Measurements from ENCODE around the gene CUEDC2.

CUEDC2 gene, protein sequence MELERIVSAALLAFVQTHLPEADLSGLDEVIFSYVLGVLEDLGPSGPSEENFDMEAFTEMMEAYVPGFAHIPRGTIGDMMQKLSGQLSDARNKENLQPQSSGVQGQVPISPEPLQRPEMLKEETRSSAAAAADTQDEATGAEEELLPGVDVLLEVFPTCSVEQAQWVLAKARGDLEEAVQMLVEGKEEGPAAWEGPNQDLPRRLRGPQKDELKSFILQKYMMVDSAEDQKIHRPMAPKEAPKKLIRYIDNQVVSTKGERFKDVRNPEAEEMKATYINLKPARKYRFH

DNA sequence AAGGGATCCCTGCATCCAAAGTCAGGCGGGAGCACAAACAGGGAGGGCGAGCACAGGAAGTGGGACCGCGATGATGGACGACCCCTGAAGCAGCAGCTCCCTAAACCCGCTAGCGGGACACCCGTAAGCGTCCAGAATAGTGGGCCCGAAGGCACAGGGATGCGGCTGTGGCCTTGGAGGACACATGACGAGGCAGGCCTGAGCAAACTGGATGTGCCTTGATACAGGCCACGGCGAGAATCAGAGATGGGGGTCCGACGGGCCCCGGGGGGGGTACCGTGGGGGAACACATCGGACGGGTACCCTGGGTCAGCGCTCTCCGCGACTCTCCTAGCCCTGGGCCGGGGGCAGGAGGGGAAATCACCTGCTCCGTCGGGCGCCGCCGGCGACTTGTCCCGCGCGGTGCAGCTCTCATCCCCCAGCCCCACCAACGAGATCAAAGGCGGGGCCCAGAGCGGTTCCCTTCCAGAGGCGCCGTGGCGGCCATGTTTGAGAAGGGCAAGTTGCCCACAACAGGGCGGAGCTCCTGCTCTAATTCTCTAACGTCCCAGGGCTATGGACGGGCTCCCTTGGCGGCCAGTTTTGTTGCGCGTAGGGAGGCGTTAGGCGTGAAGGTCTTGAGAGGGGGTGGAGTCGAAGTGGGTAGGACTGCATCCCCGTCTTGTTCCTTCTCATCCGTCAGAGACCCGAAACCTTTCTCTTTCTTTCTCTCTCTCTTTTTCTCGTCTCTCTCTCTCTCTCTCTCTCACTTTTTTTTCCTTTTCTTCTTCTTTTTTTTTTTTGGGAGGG lies at the start of gene CUEDC2:
Gene CUEDC2, minus strand, starts transcription at position 413 of the 789 bp plus-strand sequence. CDS start 7,386 bp downstream, outside the sequence.
- intact Hi-C loops (cut with DNase I), result loop anchor here (1.0 kb wide), 1 partner anchor 11 kb away; no protein-coding TSS in a partner anchor
- peak; percentile 94 to 100 (median 98) for DNase-seq

DNA sequence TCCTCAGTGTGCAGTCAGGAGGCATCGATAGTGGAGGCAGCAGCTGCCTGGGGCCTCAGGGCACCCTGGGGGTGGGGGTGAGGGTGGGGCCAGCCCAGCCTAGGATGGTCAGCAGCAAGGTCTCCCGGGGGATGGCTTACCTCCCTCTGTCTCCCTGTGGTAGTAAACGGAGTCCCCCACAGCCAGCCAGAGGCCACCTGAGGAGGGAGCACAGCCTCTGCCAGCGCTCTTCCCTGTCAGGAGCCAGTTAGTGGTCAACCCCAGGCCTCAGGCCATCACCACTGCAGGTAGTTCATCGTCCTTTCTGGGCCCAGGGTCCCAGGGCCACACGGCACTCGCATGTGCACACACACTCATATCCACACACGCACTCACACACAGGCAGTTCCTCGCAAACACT lies 48.0 kb upstream of the CUEDC2 start:
- peak in 3 of 10 donors; percentile 30 to 69 (median 58) for DNase-seq
- intact Hi-C loops (cut with DNase I), result no loop called here

DNA sequence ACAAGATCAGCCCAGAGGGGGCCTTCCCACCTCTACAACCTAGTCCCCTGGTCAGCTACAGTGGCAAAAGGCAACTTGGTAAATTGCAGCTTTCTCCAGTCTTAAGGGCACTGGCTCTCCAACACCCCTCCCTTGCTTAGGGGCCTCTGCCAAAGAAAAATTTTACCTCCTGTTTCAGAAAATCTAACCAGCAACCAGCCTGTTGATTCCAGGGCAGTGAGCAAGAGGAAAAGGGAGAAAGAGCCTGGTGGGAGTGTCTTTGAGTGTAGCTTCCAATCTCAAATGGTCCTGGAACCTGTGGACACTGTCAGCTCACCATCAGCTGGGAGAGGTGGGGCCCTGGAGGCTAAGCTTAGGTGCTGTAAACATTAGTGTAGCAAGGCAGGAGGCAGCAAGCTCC lies 47.3 kb upstream of the CUEDC2 start:
- intact Hi-C loops (cut with DNase I), result loop anchor here (2.0 kb wide), 1 partner anchor 85 kb away; the partner anchor contains the start of gene NFKB2
- peak in 1 of 10 donors; percentile 64 for DNase-seq

DNA sequence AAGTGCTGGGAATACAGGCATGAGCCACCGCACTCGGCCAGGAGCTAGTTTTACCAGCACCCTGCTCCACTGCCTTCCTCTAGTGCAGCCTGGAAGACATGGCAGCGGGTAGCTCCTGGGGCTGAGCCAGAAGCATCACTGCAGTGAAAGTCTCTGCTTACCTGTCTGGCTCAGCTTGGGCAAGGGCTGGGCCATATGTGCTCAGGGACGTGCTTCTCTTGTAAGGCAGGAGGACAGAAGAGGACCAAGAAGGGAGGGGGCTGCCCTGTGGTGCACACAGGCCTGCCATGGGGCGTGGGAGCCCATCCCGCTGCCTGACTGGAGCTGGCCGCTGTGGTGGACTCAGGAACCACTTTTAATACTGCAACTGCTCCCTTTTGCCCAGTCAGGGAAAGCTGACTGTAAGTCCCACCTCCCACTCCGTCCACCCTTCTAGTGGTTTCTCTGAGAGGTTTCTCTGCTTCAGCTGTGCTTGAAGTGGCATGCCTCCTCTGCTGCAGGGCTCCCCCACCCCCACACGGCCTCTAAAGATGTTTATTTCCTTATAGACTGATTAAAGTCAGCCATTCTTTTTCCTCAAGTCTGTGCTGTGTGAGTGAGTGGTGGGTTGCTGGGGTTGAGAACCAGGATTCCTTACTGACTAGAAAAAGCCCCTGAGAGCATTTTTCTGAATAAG lies 44.2 kb upstream of the CUEDC2 start:
- DNase-seq, result peak in 3 of 10 donors; percentile 54 to 73 (median 68)
- intact Hi-C loops (cut with DNase I), result no loop called here

DNA sequence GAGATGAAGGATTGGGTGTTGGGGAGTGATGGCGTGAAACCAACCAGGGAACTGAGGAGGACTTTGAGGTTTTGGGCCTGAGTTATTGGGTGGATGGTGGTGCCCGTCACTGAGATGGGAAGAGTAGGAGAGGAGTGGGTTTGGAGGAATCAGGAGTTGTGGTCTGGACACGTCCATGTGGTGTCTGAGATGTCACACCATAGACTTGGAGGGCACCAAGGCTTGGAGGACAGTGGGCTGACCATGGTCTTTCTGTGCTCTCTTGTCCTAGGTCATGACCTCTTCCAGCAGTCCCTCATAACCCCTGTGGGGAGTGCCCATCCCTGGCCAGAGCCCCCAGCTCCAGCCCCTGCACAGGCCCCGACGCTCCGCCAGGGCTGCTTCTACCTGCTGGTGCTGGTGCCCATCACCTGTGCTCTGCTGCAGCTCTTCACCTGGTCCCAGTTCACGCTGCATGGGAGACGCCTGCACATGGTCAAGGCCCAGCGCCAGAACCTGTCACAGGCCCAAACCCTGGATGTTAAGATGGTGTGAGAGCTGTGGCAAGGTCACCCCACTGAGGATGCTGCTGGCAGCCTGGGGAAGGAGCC lies 43.2 kb upstream of the CUEDC2 start:
- intact Hi-C loops (cut with DNase I), result no loop called here
- peak in 3 of 10 donors; percentile 44 to 84 (median 57) for DNase-seq

DNA sequence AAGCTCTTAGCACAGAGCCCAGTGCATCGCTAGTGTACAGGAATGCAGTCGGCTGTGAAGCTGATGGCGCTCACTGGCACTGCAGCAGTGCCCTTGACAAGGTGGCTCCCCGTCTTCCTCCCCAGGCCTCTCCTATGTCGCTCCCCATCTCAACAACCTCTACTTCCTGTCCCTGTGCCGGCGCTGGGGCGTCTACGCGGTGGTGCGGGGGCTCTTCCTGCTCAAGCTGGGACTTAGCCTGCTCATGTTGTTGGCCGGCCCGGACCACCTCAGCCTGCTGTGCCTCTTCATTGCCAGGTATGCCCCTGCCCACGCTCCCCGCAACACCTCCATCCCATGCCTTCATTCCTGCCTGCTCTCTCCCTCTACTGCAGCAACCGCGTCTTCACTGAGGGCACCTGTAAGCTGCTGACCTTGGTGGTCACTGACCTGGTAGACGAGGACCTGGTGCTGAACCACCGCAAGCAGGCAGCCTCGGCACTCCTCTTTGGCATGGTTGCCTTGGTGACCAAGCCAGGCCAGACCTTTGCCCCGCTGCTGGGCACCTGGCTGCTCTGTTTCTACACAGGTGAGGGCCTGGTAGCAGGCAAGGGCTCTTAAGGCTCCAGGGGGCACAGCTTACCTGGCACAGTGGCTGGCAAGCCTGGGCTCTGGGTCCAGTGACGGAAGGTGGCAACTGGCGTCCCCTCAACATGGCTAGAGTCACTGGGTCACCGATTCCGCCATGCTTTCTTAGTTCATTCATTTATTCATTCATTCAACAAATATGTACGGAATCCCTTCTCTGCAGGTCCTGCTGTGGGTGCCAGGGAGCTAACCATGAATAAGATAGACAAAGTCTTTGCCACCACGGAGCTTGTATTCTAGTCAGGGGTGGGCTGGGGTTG lies 41.3 kb upstream of the CUEDC2 start:
- intact Hi-C loops (cut with DNase I), result no loop called here
- peak in 2 of 10 donors; percentile 62 to 63 for DNase-seq

DNA sequence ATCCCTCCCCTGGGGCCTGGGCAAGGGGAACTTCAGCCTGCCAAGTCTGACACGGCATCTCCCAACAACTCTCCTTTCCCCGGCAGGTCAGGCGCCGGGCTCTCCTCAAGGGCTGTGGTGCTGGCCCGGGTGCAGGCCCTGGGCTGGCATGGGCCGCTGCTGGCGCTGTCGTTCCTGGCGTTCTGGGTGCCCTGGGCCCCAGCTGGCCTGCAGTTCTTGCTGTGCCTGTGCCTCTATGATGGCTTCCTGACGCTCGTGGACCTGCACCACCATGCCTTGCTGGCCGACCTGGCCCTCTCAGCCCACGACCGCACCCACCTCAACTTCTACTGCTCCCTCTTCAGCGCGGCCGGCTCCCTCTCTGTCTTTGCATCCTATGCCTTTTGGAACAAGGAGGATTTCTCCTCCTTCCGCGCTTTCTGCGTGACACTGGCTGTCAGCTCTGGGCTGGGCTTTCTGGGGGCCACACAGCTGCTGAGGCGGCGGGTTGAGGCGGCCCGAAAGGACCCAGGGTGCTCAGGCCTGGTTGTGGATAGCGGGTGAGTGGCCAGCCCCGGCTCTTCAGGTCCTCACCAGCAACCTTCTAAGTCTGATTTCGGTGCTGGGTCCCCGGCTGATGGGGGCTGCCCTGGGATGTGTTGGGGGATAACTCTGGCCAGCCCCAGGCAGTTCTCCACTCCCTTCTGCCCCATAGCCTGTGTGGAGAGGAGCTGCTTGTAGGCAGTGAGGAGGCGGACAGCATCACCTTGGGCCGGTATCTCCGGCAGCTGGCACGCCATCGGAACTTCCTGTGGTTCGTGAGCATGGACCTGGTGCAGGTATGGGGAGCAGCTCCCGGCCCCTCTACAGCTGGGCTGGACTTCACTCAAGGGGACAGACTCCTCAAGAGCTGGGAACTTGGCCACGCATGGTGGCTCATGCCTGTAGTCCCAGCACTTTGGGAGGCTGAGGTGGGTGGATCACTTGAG lies 38.5 kb upstream of the CUEDC2 start:
- peak in 1 of 10 donors; percentile 52 for DNase-seq
- intact Hi-C loops (cut with DNase I), result no loop called here

DNA sequence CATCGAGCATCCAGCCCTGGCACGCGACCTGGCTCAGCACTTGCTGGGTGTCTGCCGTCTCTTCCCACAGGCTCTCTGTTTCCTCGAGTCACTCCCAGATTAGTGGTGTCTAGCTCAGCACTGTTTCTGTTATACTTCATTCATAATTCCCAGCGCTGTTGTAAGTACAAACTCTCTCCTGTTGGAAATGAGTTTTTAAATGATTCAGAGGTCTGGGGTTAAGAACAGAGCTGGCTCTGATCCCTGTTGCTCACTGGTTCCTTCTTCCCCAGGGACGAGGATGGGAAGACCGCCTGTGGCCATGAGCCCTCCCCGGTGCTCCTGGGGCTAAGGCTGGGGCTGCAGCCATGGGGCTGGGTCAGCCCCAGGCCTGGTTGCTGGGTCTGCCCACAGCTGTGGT lies 36.3 kb upstream of the CUEDC2 start:
- peak in 1 of 10 donors; percentile 28 for DNase-seq
- intact Hi-C loops (cut with DNase I), result no loop called here

DNA sequence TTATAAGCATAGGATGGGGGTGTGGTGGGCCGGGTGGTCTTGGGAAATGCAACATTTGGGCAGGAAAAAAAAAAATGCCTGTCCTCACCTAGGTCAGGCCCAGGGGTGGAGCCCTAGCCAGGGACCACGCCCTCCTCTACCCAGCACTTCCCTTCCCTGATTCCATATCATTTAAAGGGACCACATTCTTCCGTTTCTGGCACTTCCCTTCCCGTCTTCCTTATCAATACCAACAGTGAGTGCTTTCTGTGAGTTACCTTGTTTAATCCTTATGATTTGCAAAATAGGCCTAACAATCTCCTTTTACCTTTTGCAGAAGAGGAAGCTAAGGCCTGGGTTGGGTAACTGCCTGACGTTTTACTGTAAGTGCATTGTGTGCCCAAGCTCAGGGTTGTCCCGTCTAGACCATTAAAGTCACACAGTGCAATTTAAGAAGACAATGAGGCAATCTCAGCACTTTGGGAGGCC lies 35.6 kb upstream of the CUEDC2 start:
- intact Hi-C loops (cut with DNase I), result no loop called here
- DNase-seq, result peak in 1 of 10 donors; percentile 27

DNA sequence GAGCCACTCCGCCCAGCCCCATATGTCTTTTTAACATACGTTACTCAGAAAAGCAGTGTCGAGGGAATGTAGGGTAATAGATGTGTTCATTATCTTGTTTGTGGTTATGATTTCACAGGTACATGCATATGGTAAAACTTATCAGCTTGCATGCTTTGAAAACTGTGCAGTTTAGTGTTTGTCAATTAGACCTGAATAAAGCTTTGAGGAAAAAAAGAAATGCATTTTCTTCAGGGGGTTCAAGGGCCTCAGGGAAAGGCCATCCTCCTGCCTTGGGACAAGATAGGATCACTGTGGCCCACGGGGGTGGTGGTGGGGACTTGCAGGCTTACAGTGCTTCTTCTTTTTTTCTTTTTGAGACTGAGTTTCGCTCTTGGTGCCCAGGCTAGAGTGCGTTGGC lies 34.9 kb upstream of the CUEDC2 start:
- peak in 1 of 10 donors; percentile 28 for DNase-seq
- intact Hi-C loops (cut with DNase I), result no loop called here

DNA sequence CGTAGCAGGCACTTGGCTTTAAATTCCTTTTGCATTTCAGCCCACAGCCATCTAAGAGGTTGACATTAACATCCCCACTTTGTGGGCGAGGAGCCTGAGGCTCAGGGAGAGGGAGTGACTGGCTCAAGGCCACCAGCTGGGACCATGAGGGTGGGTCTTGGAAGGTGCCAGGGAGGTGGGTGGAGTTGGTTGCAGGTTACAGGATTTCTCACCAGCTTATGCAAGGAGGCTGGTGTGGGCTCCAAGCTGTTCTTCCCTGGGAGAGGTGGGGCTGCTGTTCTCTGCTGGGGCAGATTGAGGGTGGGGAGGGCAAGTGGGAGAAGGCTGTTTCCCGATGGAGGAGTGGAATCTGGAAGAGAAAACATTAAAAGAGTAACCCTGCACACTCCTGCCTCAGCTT lies 33.1 kb upstream of the CUEDC2 start:
- intact Hi-C loops (cut with DNase I), result no loop called here
- DNase-seq, result peak in 2 of 10 donors; percentile 43 to 72

DNA sequence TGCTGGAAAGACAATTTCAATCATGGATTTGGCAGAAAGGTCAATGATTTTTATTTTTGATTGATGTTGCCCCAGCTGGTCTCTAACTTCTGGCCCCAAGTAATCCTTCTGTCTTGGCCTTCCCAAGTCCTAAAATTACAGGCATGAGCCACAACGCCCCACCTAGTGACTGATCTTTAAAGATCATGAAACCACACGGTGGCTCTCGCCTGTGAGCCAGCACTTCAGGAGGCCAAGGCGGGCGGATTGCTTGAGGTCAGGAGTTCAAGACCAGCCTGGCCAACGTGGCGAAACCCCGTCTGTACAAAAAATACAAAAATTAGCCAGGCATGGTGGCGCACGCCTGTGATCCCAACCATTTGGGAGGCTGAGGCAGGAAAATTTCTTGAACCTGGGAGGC lies 31.6 kb upstream of the CUEDC2 start:
- peak in 1 of 10 donors; percentile 23 for DNase-seq
- intact Hi-C loops (cut with DNase I), result loop anchor here (5.0 kb wide), 1 partner anchor 42 kb away; the partner anchor contains the start of gene FBXL15

DNA sequence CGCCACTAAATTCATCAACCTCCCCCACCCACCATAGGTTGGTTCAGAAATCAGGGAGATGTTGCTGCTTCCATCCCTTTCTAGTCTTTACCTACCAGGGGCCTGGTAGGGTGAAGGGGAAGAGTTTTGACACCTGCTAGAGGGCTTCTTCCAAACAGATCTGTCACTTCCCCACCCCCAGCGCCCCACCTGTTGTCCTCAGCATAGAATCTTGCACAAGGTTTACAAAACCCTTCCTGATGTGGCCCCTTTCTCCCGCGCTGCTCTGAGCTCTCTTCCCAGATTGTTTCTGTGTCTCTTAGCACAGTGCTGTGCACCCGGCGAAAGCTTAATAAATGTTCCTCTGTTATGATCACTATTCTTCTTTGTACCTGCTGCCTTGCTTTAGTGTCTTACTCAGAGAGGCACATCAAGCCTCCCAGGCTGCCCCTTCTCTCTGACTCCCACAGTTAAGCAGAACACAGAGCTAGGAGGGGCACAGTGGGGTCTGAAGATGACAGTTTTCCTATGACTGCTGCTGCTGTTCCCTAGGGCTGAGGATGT lies 30.2 kb upstream of the CUEDC2 start:
- DNase-seq, result peak in 1 of 10 donors; percentile 47
- intact Hi-C loops (cut with DNase I), result loop anchor here (5.0 kb wide), 1 partner anchor 40 kb away; the partner anchor contains the start of gene FBXL15

DNA sequence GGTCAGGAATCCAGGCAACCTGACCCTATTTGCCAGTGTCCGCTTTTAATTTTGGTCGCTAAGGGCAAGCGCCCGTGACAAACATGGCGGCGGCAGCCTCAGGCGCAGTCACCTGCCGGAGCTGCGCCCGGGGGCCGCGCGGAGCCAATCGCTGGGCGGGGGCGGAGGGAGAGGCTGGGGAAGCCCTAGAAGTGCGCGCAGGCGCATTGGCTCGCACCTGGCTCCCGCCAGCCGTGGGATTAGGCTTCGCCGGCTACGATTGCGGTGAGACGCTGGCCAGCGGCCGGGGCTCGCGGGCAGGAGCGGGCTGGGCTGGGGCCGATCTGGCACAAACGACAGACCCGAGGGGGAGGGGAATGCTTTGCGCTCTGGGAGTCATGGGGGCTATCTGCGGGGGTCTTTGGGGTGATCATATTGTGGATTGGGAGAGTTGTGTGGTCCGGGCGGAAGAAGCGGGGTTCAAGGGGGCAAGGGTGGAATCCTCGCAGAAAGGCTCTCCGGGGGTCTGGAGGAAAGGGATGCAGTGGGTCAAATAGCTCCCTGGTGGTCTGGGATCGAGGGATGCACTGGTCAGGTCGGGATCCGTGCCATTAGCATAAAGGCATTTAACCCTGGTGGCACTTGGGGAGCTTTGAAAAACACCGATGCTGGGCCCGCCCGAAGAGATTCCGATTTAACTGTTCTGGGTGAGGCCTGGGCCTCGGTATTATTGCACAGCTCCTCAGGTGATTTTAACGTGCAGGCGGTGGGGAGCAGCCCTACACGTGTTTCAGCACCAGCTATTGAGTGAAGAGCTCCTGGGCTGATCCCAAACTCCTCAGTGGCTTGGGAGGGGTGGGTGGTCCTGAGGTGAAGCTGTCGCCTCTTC lies 29.0 kb upstream of the CUEDC2 start:
- intact Hi-C loops (cut with DNase I), result loop anchor here (5.0 kb wide), 1 partner anchor 39 kb away; the partner anchor contains the start of gene FBXL15

DNA sequence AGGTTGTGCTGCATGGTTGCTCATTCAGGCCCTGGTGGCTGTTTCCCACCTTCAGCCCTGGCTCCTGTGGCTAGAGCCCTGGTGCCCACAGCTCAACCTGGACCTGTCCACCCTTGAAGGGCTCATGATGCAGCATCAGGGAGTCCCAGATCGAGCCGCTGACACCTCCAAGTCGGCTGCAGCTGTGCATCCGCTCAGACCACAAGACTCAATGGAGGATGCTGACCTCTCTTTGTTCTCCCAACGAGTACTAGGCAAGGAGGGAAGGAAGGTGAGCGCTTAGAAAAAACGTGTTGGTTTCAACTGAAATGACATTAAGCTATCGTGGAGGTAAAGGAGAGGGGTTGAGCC lies 28.4 kb upstream of the CUEDC2 start:
- intact Hi-C loops (cut with DNase I), result loop anchor here (5.0 kb wide), 1 partner anchor 39 kb away; the partner anchor contains the start of gene FBXL15
- DNase-seq, result peak in 1 of 10 donors; percentile 47

More for the DNA sequence above, 29.0 kb upstream of the CUEDC2 start:
- peak; percentile 82 to 99 (median 90) for DNase-seq

DNA sequence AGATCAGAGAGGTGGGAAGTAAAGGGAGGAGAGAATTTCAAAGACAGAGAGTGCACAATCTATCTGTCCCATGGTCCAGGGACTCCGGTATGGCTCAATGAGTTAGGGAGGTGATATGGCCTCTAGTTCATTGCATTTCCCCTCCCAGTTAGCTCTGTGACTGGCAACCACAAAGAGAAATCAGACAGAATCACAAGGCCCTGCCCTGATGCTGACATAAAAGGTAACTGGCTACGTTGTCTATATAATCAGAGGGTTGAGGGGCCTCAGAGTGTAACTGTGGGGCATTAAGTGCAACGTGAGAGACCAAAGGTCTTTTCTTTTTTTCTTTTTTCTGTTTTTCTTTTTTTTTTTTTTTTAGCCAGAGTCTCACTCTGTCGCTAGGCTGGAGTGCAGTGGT lies 26.3 kb upstream of the CUEDC2 start:
- DNase-seq, result no peak
- intact Hi-C loops (cut with DNase I), result no loop called here

Data from posterior cingulate gyrus (tissue), 11 donors.